CD4-positive, alpha-beta T cell (primary cell): ENCODE measurements around the gene ADGRD2. TPM values are rescaled to one million over a fixed set of nuclear protein-coding genes. Genes with fewer than 3 reads are reported as not detected.

ENCODE experiments used
- ATAC-seq: fragments of 200-7000 bp; cut with Tn5 transposase; one replicate; pipeline ENCODE4 v1.10.0; 2022; ENCODE audit warnings: mild to moderate bottlenecking; ENCODE audit not compliant: poor library complexity
- CTCF ChIA-PET: fragments of 350-600 bp; sonication (Branson Sonifier 250); formaldehyde crosslinking; loops from one replicate; lab custom pipeline; 2021; ENCODE audit warnings: antibody characterized with exemption, inconsistent platforms; lab: Charles Lee
- POLR2A ChIA-PET: fragments of 350-600 bp; sonication (Branson Sonifier 250); formaldehyde crosslinking; loops from one replicate; lab custom pipeline; 2021; ENCODE audit warnings: antibody characterized with exemption, inconsistent platforms; lab: Charles Lee
- DNase-seq, 14 experiments: peaks; one replicate each; pipeline ENCODE4 v3.0.0-alpha.2; 2013 to 2020; ENCODE audit warnings: mixed read lengths in 2 of 14
- H3K27ac ChIP-seq, 2 donors: one replicate each; pipeline versions ENCODE4 v1.5.1 to v1.7.0; 2013; ENCODE audit warnings: low read length in 2 of 2, low read depth in 1 of 2, mild to moderate bottlenecking in 1 of 2
- H3K27me3 ChIP-seq, 2 experiments: 1 replicate in 1 of 2; 2 replicates in 1 of 2; pipeline versions ENCODE4 v1.6.1 to v1.7.0; 2013; ENCODE audit warnings: low read length in 2 of 2, control low read depth in 1 of 2, mild to moderate bottlenecking in 1 of 2, moderate library complexity in 1 of 2; ENCODE audit not compliant: insufficient read depth in 2 of 2, control insufficient read depth in 1 of 2
- H3K36me3 ChIP-seq: one replicate; pipeline ENCODE4 v1.6.1; 2013; ENCODE audit warnings: low read length, control low read depth; ENCODE audit not compliant: insufficient read depth
- H3K4me1 ChIP-seq: one replicate; pipeline ENCODE4 v1.6.1; 2013; ENCODE audit warnings: low read length, control low read depth; ENCODE audit not compliant: insufficient read depth
- H3K4me3 ChIP-seq: one replicate; pipeline ENCODE4 v1.5.1; 2013; ENCODE audit warnings: mild to moderate bottlenecking, low read length, moderate library complexity
- H3K9me3 ChIP-seq, 2 experiments: 1 replicate in 1 of 2; 2 replicates in 1 of 2; pipeline versions ENCODE4 v1.6.1 to v1.7.0; 2013; ENCODE audit warnings: low read length in 2 of 2, mild to moderate bottlenecking in 2 of 2, control low read depth in 1 of 2, moderate library complexity in 1 of 2; ENCODE audit not compliant: control insufficient read depth in 1 of 2, insufficient read depth in 1 of 2
- H3K27ac Mint-ChIP-seq: one replicate; pipeline ENCODE4 v1.8.0; 2020; ENCODE audit warnings: mixed read lengths
- H3K27me3 Mint-ChIP-seq: one replicate; pipeline ENCODE4 v1.8.0; 2021; ENCODE audit warnings: mixed read lengths
- H3K36me3 Mint-ChIP-seq: one replicate; pipeline ENCODE4 v1.8.0; 2021; ENCODE audit warnings: low read depth, mixed read lengths
- H3K4me1 Mint-ChIP-seq: one replicate; pipeline ENCODE4 v1.8.0; 2021; ENCODE audit warnings: low read depth, mixed read lengths
- H3K4me3 Mint-ChIP-seq: one replicate; pipeline ENCODE4 v1.8.0; 2020; ENCODE audit warnings: mild to moderate bottlenecking, mixed read lengths
- H3K9me3 Mint-ChIP-seq: one replicate; pipeline ENCODE4 v1.8.0; 2020; ENCODE audit warnings: mixed read lengths
- CTCF ChIP-seq: fragments of 200-600 bp; IDR thresholded peaks from one replicate; pipeline ENCODE4 v1.8.0; 2022; ENCODE audit warnings: antibody characterized with exemption, mild to moderate bottlenecking
- intact Hi-C, 2 experiments: fragments of 100-400 bp; cut with DNase I in 1 of 2; cut with micrococcal nuclease in 1 of 2; formaldehyde crosslinking; loops; one replicate each; pipeline versions ENCODE4 v1.15.1 to v1.9.0; 2023 to 2025; cut with DNase I, micrococcal nuclease
- total RNA-seq, 174 experiments: library from RNA in 2 of 174; stranded (reverse) in 2 of 174; gene quantifications; one replicate each; pipeline ENCODE4 v1.2.3 and lab custom pipeline; 2021 to 2026

ADGRD2 gene
- total RNA-seq, 2 experiments from 2014 or later = not detected

DNA sequence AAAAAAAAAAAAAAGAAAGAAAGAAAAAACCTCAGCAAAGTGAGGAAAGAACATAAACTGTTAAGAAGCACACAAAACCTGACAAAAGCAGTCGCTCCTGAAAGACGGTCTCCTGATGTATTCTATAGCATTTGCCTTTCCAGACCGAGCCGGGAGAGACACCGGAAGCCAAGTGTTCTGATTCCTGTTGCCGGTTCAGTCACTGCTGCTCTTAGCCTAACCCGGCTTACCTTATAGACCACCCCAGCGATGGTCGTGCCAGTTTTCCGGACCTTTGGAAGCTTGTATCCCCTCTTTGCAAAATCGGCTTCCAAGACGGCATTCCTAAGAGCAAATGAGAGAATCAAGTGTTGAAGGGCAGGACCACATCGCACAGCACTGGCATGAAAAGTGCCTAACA, 35.6 kb upstream of the ADGRD2 start:
- Histone ChIP-seq H3K4me3 (peak overlapping the region; percentile 91), H3K27ac (peak overlapping the region in 1 of 2 donors; percentile 72), H3K27me3 (no peaks in the 10 kb centered on the region), H3K36me3 (peaks cover 44% of the 10 kb centered on the region), H3K9me3 (peaks cover 0 to 3% of the 10 kb centered on the region in 2 experiments), H3K4me1 (peaks cover 17% of the 10 kb centered on the region)
- Mint-ChIP-seq H3K27ac (peak overlapping the region; percentile 86), H3K4me1 (peaks cover 28% of the 10 kb centered on the region), H3K4me3 (peak overlapping the region; percentile 94), H3K36me3 (peaks cover 57% of the 10 kb centered on the region), H3K27me3 (no peaks in the 10 kb centered on the region), H3K9me3 (peaks cover 2% of the 10 kb centered on the region)
- ChIA-PET POLR2A (interaction anchor here (0.7 kb wide), 1 partner anchor 128 kb away, joined by 3 read pairs; no protein-coding TSS in a partner anchor), CTCF (interaction anchor here (1.4 kb wide), 1 partner anchor 23 kb away, joined by 4 read pairs; no protein-coding TSS in a partner anchor)
- DNase-seq (no peak), ATAC-seq (no peak)
- TF ChIP-seq CTCF = no peak
- intact Hi-C loops = loop anchor here (2.0 to 10.0 kb wide), 6 partner anchors 300 to 1330 kb away; partner anchors contain the start of genes GAPVD1 (in 1 of the 2), NR6A1 (in 1 of the 2), PBX3 (in 1 of the 2) and STRBP (in 1 of the 2)

GRCh38 chr9:124415102-124415851, 35.0 kb upstream of the ADGRD2 start, which contains the start of gene PSMB7:
Gene PSMB7, minus strand, starts transcription at chr9:124415442. Its CDS starts 17 bp downstream, at chr9:124415425.
- TF ChIP-seq CTCF = peak; percentile 89
- Mint-ChIP-seq H3K27ac (peak within 1 kb of the TSS; percentile 86), H3K4me3 (peak within 1 kb of the TSS; percentile 94), H3K27me3 (no peaks in the 10 kb centered on the region), H3K4me1 (peaks cover 28% of the 10 kb centered on the region), H3K36me3 (peaks cover 53% of the 10 kb centered on the region), H3K9me3 (peaks cover 2% of the 10 kb centered on the region)
- H3K4me1 ChIP-seq = peaks cover 23% of the 10 kb centered on the region
- intact Hi-C loops = loop anchor here (2.0 to 10.0 kb wide), 6 partner anchors 300 to 1330 kb away; partner anchors contain the start of genes GAPVD1 (in 1 of the 2), NR6A1 (in 1 of the 2), PBX3 (in 1 of the 2) and STRBP (in 1 of the 2)
- H3K27me3 ChIP-seq = no peaks in the 10 kb centered on the region
- H3K9me3 ChIP-seq = peaks cover 0 to 3% of the 10 kb centered on the region in 2 experiments
- H3K4me3 ChIP-seq = peak within 1 kb of the TSS; percentile 91
- CTCF ChIA-PET = interaction anchor here (0.7 to 1.4 kb wide), 2 partner anchors 9 to 23 kb away, joined by 3 to 4 read pairs; no protein-coding TSS in a partner anchor
- H3K36me3 ChIP-seq = peaks cover 38% of the 10 kb centered on the region
- peak within 1 kb of the TSS in 1 of 2 donors; percentile 72 for H3K27ac ChIP-seq
- ATAC-seq (peak; percentile 91), DNase-seq (peak; percentile 95 to 99 (median 98))
- POLR2A ChIA-PET = no interaction called here

DNA sequence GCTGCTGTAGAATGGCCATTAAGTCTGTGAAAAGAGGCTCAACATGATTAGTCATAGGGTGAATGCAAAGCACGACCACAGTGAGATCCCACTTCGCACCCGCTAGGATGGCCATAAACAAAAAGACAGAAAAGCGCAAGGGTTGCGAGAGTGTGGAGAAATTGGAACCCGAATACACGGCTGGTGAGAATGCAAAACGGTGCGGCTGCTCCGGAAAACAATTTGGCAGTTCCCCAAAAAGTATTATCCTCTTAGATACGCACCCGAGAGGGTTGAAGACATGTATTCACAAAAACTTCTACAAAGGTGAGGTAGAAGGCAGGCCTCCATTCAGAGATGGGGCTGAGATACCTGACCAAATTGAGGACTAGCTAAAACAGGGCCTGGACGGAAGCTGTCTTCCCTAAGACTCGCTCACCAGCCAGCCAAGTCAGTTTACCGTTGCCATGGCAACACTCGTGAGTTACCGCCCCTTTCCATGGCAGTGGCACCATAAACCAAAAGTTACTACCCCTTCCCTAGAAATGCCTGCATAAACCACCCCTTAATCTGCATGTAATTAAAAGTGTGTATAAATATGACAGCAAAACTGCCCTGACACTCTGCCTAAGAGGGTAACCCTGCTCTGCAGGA, 34.3 kb upstream of the ADGRD2 start:
- TF ChIP-seq CTCF = peak; percentile 34
- Histone ChIP-seq H3K4me3 (peak overlapping the region; percentile 91), H3K36me3 (peaks cover 31% of the 10 kb centered on the region), H3K27me3 (no peaks in the 10 kb centered on the region), H3K27ac (peak overlapping the region in 1 of 2 donors; percentile 9), H3K9me3 (peaks cover 0 to 3% of the 10 kb centered on the region in 2 experiments), H3K4me1 (peaks cover 24% of the 10 kb centered on the region)
- ATAC-seq = no peak
- intact Hi-C loops = loop anchor here (2.0 to 10.0 kb wide), 6 partner anchors 299 to 1329 kb away; partner anchors contain the start of genes GAPVD1 (in 1 of the 2), NR6A1 (in 1 of the 2), PBX3 (in 1 of the 2) and STRBP (in 1 of the 2)
- H3K4me3 Mint-ChIP-seq = peak overlapping the region; percentile 94
- peak overlapping the region; percentile 86 for H3K27ac Mint-ChIP-seq
- ChIA-PET CTCF (interaction anchor here (0.7 kb wide), 1 partner anchor 8 kb away, joined by 3 read pairs; no protein-coding TSS in a partner anchor), POLR2A (no interaction called here)
- peaks cover 24% of the 10 kb centered on the region for H3K4me1 Mint-ChIP-seq
- H3K27me3 Mint-ChIP-seq = no peaks in the 10 kb centered on the region
- peaks cover 2% of the 10 kb centered on the region for H3K9me3 Mint-ChIP-seq
- DNase-seq = peak in 1 of 14 experiments; percentile 42
- peaks cover 46% of the 10 kb centered on the region for H3K36me3 Mint-ChIP-seq
